HG03378 (cell line): ENCODE measurements around the gene P3H2.

ENCODE experiments used
- ATAC-seq: cut with Tn5 transposase; IDR thresholded peaks from one replicate; pipeline ENCODE4 v1.9.1; 2021; ENCODE audit warnings: mild to moderate bottlenecking, moderate library complexity; ENCODE audit not compliant: unreplicated experiment

The P3H2 gene

DNA sequence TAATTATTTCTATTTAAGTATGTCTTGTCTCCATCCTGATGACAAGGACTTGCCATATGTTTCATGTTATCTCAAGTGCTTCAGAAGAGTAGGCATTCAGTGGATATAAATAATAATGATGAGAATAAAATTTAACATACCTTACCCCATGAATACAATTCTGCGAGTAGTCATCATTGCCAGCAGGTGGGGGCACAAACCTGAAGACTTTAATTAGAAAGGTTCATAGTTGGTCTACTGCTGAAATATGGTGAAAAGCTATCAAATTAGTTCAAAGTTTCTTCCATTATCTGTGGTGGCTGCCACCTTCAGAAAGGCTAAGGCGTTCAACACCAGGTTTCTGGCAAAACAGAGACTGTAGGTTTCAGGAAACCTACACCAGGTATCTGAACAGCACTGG lies 100.9 kb downstream of the P3H2 start:
- no peak for ATAC-seq

DNA sequence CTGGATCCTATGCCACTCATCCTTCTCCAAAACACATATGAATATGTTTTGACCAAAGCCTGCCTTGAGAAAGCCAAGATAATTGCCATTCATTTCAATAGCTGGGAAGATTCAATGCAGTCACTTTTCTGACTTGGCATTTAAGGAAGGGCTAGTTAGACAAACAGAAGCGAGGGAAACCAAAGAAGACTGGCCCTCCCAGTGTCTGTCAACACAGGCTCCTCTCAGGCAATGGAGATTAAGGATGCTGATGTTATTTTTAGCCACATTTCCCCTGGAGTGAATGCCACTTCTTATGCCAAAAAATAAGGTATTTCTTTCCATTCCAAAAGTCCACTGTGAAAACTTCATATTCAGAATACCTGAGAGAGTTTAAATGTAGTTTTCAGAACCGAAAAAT lies 101.7 kb downstream of the P3H2 start:
- no peak for ATAC-seq

DNA sequence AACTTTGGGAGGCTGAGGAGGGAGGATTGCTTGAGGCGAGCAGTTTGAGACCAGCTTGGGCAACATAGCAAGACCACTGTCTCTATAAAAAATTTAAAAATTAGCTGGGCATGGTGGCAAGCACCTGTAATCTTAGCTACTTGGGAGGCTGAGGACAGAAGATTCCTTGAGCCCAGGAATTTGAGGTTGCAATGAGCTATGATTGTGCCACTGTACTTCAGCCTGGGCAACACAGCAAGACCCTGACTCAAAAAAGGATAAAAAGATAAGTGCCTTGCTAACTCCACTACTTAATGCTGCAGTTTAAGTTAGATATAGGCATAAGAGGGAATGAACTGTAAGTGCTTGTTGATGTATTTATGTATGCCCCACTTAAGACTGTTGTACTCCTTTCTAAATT lies 102.2 kb downstream of the P3H2 start:
- no peak for ATAC-seq

DNA sequence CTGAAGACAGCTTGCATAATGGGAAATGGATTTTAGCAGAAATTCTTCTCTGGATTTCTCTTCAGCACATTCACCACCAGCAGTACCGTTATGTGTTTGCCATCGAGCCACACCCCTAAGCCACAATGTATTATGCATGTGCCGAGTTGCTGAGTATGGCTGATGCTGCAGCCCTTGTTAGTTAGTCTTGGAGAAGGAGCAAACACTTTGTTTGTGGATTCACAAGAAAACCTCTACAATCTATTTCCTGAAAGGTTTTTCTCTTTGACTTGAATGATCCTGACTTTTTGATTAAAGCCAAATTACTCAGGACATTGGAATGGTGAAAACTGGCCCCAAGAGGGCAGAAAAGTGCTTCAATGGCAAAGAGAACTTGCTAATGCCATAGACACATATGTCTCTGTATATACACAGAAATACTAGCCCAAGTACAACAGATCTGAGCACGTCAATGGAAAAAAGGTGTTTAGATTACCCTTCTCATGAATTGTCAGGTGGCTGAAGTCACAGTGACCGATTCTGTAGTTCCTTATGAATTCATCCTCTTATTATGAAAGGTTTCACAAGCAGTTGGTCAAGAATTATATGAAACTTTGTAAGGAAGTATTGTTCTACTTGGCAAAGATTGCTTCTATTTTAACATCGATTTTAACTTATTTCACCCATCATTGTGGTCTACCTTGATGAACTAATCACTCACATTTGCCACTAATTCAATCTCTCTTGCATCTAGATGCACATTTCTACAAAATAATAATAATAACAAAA lies 103.0 kb downstream of the P3H2 start:
- no peak for ATAC-seq

DNA sequence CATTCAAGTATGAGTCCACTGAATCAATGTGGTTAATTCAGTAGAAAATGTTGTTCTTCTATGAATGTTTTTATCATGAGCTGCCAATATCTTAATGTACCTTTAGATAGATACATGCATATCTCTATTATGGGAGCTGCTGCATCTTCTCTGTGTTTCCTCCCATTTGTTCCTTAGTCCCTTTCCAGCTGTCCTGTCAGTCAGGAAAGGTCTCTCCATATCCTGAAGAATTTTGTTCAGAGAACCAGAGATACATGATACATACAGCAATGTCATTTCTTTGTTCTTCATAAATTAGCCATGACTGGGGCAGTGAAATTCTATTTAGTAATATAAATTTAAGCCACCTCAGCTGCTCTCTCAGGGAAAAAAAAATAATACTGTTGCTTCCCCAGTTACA lies 103.7 kb downstream of the P3H2 start:
- no peak for ATAC-seq

DNA sequence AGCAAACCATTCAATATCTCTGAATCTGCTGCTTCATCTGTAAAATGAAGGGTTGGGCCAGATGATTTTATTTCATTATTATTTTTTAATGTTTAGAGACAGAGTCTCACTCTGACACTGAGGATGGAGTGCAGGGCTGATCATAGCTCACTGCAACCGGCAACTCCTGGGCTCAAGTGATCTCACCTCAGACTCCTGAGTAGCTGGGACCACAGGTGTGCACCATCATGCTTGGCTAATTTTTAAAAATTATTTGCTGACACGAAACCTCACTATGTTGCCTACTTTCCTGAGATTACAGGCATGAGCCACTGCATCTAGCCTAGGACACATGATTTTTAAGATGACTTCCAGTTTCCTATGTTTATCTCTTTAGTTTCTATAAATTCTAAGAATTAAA lies 105.8 kb downstream of the P3H2 start:
- ATAC-seq = no peak

DNA sequence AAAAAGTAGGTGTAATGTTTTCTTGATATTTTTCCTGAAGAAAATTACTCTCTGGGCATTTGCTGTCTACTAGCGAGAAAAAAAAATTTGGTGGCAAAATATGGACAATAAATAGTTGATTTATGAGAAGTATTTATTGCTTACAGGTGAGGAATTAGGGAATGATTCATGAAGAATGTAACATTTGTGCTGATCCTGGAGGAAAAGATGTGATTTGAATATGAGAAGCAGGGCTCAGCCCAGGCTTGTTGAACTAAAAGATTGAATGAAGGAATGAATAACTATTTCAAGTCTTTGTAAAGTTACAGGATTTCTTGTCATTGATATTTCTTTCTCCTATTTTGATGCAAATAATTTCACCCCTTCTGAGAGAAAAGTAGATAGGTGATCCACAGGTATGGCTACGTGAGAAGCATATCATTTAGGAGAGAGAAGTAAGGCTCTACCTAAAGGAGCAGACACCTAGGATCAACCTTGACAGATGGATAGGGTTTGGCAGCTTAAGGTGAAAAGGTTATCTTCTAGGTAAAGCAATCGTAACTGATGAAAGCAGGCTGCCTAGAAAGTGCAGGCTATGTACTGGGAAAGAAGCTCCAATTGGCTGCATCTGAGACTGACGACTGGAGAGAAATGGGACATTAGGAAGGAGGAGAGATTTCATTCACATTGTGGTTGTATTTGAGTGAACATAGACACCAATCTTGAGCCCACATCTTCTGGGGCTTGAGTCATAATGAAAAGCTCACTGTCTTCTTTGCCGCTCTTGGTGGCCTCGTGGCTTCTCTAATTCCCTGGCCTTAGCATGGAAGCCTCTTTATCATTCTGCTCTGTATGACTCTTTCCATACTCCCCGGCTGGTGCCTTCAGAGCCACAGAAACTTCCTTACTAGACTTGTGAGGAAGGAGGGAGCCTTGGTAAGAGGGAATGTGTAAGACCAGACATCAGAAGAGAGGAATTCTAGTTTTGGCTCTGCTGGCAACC lies 106.5 kb downstream of the P3H2 start:
- ATAC-seq = no peak

DNA sequence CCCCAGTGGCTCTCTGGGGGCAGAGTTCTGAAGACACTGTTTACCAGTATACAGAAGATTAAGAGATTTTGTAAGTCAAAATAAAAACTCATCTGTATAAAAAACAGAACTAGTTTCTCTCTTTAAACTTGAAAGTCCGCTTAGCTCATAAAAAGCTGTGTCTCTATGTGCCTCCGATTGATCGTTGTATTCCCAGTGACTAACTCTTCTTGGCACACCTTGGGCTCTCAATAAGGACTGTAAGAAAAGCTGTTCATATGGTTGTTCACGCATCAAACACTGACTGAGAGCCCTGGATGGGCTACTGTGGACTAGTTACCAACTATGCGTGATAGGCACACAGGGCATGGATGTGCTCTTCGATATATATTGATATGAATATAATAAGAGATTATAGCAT lies 107.9 kb downstream of the P3H2 start:
- no peak for ATAC-seq

DNA sequence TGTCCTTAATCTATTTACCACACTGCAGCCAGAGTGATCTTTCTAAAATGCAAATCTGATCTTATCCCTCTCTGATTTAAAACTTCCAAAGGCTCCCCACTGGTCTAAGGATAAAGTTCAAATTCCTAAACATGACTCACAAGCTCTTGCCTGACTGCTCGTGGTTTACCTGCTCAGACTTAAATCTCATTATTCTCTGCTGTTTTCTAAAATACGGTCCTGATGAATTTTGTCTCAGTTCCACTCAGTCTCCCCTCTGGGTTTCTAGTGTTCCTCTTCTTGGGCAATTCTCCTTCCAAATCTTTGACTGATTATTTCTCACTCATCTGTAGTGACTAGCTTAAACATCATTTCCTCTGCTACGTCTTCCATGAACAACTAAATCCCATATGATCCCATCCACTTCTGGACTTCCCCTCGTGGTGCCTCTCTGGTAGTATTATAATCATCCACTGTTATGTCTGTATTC lies 108.3 kb downstream of the P3H2 start:
- ATAC-seq = no peak

DNA sequence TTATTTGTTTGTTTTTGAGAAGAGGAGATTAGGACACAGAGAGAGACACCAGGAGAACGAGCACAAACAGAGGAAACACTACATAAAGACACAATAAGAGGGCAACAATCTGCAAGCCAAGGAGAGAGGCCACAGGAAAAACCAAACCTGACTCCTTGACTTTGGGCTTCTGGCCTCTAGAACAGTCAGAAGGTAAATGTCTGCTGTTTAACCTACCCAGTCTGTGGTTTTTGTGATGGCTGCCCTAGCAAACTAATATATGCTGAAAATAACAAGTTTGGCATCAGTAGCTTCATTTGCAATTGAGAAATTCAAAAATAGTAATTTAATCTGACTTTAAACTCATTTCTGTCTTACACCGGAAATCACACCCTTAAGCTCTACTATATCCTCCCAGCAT lies 110.2 kb downstream of the P3H2 start:
- ATAC-seq = no peak

DNA sequence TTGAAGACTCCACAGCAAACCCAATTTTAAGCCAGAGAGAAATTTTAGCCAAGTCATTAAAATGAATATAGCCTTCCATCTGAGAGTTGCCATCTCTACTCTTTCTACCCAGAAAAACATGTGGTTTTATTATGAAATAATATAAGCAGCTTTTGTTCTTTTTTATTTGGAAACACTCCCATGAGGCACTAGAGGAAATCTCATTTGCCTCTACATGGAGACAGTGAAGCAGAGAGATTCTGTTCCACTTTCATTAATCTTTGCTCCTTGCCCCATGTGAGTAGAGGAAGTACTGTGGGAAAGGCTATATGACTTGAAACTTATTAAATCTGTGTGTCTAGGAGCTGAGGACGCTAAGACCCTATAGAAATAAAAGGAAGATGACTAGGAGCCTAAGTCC lies 111.1 kb downstream of the P3H2 start:
- ATAC-seq = no peak

DNA sequence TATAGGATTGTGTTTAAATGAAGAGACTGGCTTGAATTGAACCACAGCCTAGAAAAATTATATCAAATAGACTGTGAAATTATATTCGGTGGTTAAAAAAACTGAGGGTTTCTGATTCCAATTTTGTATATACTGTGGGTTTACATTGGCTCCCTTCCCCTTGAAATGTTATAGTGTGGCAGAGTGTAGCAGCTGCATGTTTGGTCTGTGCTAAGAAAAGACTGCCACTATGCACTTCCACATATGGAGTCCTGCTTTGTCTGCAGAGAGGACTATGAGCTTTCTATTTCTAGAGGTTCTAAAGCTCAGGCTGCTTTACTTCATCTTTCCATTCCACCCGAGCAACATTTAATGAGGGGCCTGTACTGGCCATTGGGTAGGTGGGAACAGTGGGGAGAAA lies 112.3 kb downstream of the P3H2 start:
- no peak for ATAC-seq

DNA sequence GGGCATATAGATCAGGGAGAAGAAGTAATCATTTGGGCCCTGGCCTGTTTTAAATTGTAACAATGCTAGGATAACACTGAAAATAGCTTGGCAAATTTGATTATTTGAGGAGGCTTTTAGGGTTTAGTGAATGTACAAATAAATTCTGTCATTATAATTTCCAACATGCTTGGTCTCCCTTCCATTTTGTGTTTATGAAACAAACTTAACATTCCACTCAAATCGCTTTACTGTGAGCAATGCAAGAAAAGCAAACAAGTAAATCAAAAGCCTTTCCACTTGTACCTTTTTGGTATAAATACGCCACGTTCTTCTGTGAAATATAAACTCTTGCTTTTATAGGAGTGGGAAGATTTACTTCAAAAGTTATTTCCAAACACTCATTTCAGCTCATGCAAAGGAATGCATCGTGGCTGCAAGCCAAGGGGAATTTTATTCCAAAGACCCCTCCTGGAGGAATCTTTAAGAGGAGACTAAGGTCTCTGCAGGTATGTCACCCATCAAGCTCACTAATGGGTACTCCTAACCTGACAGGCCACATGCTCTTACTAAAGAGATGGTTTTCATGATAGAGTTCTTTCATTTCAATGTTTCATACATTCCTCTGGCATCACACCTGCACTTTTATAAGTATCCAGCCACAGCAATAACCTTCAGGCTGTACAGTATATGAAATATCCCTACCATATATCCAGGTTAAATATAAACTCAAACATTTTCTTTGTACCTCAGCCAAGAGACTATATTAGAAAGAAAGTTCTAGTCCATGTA lies 115.2 kb downstream of the P3H2 start:
- ATAC-seq = no peak

DNA sequence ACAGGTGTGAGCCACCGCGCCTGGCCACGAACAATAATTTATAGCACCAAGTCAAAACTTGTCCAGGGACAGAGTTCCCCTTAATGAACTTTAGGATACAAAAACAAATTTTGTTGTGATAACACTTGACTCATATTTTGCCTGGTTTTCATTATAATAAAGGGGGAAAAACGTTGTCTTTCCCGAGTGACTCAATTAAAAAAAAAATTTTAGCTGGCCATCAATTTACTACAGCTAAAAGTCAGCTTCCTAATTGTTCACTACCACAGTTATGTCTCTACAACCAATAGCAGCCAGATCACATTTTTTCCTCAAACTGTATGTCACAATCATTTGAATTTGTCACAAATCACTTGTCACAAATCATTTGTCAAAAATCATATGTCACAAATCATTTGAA lies 116.0 kb downstream of the P3H2 start:
- no peak for ATAC-seq

DNA sequence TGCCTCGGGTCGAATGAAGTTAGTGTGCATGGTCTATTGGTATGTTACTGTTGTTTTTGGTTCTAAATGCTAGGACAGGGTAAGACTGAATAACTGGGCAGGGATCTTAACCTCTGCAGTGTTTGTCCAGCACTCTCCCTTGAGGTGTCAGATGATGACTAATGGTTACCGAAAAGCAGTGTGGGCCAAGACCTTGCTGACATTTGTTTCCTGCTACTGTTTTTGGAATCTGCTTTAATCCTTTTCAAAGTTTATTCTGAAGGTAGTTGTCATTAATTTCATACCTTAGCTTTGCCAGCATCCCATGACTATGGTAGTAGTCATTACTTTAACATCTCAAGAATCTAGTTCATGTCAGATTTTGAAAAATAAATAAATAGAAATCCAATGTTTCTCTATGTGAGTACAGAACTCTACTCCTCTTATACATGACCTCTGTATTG lies 117.0 kb downstream of the P3H2 start:
- ATAC-seq = no peak

DNA sequence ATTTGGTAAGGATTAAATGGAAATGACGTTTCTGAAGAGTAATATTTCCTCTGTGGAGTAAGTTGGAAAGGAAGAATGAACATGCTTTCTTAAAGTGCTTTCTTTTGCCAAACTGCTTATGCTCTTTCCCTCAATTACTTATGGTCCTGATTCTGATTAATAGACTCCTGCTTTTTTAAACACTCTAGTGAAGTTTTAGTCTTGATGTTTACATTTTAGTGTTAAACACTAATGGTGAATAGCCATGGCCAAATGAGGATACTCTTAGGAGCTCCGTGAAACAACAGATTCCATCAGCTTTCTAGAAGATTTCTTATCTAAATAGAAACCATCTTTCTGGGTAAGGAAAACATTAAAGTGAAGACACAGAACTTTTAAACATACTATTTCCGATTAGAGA lies 117.6 kb downstream of the P3H2 start:
- no peak for ATAC-seq

DNA sequence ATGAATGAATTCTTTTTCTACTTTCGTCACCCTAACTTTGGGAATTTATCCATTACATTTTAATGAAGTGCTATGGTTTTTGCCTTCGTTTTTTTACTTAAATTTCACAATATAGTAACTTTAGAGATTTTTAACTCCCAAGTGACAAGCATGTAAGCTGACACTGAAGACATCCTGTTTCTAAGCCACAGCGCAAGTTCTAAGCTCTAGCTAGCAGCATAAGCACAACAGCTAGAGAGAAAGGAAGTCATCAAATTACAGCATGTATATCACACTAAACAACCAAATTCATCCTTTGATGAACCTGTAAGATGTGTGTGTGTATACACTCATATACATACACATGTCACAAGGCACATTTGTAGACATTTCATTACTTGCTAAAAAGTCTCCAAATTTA lies 119.3 kb downstream of the P3H2 start:
- ATAC-seq = no peak

DNA sequence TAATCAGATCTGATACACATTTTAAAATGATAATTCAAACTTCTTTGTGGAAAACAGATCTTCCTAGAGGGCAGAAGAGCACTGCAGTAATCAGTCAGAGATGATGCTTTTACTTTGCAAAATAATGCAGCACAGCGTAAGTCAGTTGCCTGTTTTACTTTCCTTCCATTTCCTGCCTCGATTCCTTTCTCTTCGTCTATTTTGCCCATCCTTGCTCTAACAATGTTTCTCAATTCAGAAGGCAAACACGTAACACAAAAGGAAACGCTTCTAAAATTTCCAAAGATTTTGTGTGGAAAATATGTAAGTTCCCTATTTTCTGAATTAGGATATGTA lies 119.9 kb downstream of the P3H2 start:
- ATAC-seq = no peak

DNA sequence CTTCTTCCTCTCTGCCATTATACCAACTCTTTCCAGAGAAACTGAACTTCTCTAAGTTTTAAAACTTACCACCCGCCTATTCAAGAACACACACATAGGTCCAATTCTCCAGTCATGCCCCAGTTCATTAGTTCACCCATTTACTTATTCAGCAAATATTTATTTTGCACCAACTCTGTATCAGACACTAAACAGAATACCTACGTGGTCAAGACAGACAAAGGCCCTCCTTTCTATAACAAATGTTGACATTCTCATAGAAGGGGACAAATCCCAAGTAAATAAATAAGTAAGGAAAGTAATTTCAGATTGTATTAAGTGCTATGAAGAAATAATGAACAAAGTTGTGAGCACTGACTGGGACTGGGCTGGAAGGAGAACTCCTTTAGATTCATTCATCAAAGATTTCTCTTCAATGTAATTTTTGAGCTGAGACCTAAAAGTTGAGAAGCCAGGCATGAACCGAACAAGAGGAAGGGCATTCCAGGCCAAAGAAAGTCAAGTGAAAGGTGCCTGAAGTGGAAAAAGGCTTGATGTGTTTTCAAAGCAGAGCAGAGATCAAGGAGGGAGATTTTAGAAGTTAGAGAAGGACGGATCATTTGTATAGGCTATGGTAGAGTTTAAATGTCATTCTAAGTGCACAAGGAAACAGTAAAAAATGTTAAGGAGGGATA lies 120.4 kb downstream of the P3H2 start:
- no peak for ATAC-seq

DNA sequence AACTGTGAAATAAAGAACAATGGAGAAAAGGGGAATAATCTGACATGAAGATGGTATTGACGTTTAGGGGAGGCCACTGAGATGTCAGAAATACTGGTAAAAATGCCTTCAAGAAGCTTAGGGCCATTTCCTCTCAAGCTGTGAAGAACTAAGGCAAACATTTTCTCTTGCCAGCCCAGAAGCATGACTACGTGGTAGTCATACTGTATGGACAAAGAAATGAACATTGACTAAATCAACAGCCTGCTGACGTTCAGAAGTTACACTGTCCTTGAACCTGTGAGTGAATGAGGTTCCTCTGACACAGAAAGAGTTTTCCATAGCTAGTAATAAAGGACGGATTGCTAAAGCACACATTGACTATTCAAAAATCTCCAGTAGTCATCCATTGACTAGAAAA lies 121.0 kb downstream of the P3H2 start:
- ATAC-seq = no peak

DNA sequence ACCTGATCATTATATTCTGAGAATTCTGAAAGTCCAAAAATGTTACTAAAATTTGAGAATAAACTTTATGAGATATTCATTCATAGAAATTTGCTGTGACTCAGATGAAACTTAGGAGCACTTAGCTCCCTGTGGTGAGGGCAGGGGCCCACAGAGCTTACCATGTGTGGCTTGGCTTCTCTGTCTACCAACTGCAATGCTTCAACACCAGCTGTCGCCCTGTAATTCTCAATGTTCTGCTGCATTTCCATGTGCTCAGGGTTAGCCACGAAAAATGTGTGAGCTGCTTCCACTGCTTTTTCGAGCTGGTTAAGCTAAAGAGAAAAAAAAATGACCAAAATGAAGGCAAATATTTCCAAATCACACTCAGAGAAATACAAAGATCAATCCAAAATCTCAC lies 125.6 kb downstream of the P3H2 start:
- no peak for ATAC-seq
